ENCODE results near the gene MINDY4B.

The MINDY4B gene

DNA sequence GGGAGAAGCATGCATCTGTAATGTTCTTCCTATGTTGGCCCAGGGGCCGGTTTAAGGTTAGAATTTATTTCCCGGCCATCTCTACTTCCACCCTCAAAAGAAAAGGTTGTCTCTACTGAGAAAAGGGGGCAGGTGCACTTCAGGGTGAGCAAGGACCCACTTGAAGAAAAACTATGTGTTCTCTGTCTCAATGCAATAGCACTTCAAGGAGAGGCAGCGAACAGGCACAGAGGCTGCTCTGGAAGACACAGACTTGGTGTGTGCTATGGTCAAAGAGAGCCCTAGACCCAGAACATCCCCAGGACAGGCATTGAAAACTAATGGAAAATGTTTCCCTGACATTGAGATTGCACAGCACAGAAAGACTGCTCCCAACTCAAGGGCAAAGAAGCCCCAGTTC, 7.6 kb downstream of the MINDY4B start:
- DNase-seq (ENCODE audit: low spot score): no peak
- TF ChIP-seq, protein P1, sequence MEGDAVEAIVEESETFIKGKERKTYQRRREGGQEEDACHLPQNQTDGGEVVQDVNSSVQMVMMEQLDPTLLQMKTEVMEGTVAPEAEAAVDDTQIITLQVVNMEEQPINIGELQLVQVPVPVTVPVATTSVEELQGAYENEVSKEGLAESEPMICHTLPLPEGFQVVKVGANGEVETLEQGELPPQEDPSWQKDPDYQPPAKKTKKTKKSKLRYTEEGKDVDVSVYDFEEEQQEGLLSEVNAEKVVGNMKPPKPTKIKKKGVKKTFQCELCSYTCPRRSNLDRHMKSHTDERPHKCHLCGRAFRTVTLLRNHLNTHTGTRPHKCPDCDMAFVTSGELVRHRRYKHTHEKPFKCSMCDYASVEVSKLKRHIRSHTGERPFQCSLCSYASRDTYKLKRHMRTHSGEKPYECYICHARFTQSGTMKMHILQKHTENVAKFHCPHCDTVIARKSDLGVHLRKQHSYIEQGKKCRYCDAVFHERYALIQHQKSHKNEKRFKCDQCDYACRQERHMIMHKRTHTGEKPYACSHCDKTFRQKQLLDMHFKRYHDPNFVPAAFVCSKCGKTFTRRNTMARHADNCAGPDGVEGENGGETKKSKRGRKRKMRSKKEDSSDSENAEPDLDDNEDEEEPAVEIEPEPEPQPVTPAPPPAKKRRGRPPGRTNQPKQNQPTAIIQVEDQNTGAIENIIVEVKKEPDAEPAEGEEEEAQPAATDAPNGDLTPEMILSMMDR (conservative IDR thresholded peaks at IDR 0.05; ENCODE audit: low read depth): no peak
- POLR2A ChIA-PET (ENCODE audit: low non-redundant PET): no interaction called here
- CTCF ChIA-PET: no interaction called here
- no peak overlapping the region for H3K27ac ChIP-seq

DNA sequence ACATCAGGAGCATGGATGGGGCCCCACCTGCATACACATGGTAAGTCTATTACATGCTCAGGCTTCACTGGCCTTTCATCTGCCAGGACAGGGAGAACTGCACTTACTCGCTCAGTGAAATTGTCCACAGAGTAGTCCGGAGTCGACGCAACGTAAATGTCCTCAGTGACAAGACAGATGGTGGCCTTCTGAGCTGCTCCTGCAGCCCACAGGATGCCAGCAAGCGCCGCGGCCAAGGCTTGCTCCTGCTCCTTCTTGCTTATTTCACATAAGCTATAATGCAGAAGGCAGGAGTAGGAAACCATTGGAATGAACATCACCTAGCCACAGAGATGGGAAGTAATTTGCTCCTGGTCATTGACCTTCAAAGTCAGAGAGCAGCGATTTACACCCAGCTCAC, 14.4 kb downstream of the MINDY4B start:
- no peak overlapping the region for H3K27ac ChIP-seq
- no peak for DNase-seq (ENCODE audit: low spot score)
- TF ChIP-seq, protein P1 (conservative IDR thresholded peaks at IDR 0.05; ENCODE audit: low read depth): no peak
- POLR2A ChIA-PET (ENCODE audit: low non-redundant PET): interaction anchor here (0.7 kb wide), 1 partner anchor 19 kb away, joined by 6 read pairs; no protein-coding TSS in a partner anchor
- CTCF ChIA-PET: interaction anchor here (0.5 kb wide), 1 partner anchor 233 kb away, joined by 4 read pairs; no protein-coding TSS in a partner anchor

DNA sequence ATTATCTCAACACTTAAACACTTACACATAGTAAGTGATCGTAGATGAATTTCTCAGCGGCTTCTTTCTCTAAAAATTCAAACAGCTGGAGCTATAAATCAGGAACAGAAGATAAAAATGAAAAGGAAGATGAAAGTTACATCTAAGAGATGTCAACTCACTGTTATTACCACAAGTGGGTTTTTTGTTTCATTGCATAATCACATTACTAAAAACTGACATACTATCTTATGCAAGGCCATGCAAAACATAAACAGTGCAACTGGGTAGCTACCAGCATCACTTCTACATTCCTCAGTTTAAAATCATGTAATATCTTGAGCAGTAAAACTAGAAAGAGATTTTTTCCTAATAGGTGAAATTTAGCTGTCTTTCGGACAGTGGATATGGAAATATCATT, 14.9 kb downstream of the MINDY4B start:
- TF ChIP-seq, protein P1 (conservative IDR thresholded peaks at IDR 0.05; ENCODE audit: low read depth): no peak
- CTCF ChIA-PET: no interaction called here
- no peak for DNase-seq (ENCODE audit: low spot score)
- POLR2A ChIA-PET (ENCODE audit: low non-redundant PET): no interaction called here
- H3K27ac ChIP-seq: no peak overlapping the region

DNA sequence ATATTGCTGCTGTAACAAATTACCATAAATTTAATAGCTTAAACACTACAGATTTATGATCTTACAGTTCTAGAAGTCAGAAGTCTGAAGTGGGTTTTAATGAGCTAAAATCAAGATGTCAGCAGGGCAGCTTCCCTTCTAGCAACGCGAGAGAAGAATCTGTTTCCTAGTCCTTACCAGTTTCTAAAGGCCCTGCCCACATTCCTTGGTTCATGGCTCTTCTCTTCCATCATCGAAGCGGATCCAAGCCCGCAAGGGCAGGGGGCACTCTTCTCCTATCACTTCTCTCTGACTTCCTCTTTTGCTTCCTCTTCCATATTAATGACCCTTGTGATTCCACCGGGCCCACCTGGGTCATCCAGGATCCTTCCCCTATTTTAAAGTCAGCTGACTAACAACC, 16.1 kb downstream of the MINDY4B start:
- no peak overlapping the region for H3K27ac ChIP-seq
- TF ChIP-seq, protein P1 (conservative IDR thresholded peaks at IDR 0.05; ENCODE audit: low read depth): no peak
- ChIA-PET CTCF (no interaction called here), POLR2A (ENCODE audit: low non-redundant PET) (no interaction called here)
- DNase-seq (ENCODE audit: low spot score): no peak

DNA sequence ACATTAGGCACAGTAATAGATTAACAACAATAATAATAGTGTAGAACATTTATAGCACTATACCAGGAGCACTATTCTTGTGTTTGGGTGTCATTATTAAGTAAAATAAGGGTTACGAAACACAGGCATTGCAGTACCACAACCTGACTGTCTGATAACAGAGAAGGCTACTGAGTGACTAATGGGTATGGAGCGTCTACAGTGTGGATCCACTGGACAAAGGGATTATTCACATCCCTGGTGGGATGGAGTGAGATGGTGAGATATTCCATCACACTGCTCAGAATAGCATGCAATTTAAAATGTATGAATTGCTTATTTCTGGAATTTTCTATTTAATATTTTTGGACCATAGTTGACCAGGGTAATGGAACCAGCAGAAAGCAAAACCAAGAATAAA, 18.2 kb downstream of the MINDY4B start:
- H3K27ac ChIP-seq: no peak overlapping the region
- no peak for DNase-seq (ENCODE audit: low spot score)
- POLR2A ChIA-PET (ENCODE audit: low non-redundant PET): no interaction called here
- TF ChIP-seq, protein P1 (conservative IDR thresholded peaks at IDR 0.05; ENCODE audit: low read depth): no peak
- CTCF ChIA-PET: no interaction called here

DNA sequence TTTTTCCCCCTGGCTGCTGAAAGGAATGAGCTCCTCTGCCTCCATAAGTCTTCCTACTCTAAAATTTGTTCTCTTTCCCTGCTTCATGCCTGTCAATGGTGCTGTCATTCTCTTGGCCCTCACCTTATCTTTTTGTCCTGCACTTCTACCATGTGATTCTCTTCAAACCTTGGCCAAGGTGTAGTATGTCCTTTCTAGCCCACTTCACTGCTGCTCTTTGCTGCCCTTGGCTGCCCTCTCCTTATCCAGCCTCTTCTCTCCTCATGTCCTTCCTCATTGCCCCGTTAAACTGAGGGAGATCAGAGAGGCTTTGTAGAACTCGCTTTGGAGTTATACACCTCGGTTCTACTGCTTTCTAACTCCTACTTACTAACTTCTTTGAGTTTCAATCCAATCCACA, 19.7 kb downstream of the MINDY4B start:
- ChIA-PET POLR2A (ENCODE audit: low non-redundant PET) (no interaction called here), CTCF (no interaction called here)
- no peak overlapping the region for H3K27ac ChIP-seq
- DNase-seq (ENCODE audit: low spot score): no peak
- TF ChIP-seq, protein P1 (conservative IDR thresholded peaks at IDR 0.05; ENCODE audit: low read depth): no peak

Data from RWPE1 (cell line).